ENCODE measurements around the gene ERI2.

The ERI2 gene

GRCh38 chr16:20755238-20755637 lies 51.0 kb downstream of the ERI2 start:
- H3K4me3 ChIP-seq (ENCODE audit: low read length), result no peak overlapping the region
- DNase-seq (ENCODE audit: low read depth), result no peak
- TF ChIP-seq CTCF (conservative IDR thresholded peaks at IDR 0.05; ENCODE audit: low read depth, low read length), result no peak

GRCh38 chr16:20753727-20754126 lies 52.5 kb downstream of the ERI2 start:
- TF ChIP-seq CTCF (conservative IDR thresholded peaks at IDR 0.05; ENCODE audit: low read depth, low read length), result no peak
- H3K4me3 ChIP-seq (ENCODE audit: low read length), result no peak overlapping the region
- DNase-seq (ENCODE audit: low read depth), result no peak

- no peak overlapping the region for H3K4me3 ChIP-seq (ENCODE audit: low read length)
- DNase-seq (ENCODE audit: low read depth), result no peak
- no peak for TF ChIP-seq CTCF (conservative IDR thresholded peaks at IDR 0.05; ENCODE audit: low read depth, low read length)
These were observed 55.7 kb downstream of the ERI2 start for GRCh38 chr16:20750558-20750957.

- DNase-seq (ENCODE audit: low read depth), result no peak
- no peak for TF ChIP-seq CTCF (conservative IDR thresholded peaks at IDR 0.05; ENCODE audit: low read depth, low read length)
- no peak overlapping the region for H3K4me3 ChIP-seq (ENCODE audit: low read length)
These were observed 56.8 kb downstream of the ERI2 start for GRCh38 chr16:20749474-20749873.

- no peak for TF ChIP-seq CTCF (conservative IDR thresholded peaks at IDR 0.05; ENCODE audit: low read depth, low read length)
- H3K4me3 ChIP-seq (ENCODE audit: low read length), result no peak overlapping the region
- no peak for DNase-seq (ENCODE audit: low read depth)
These were observed 59.0 kb downstream of the ERI2 start for GRCh38 chr16:20747030-20747816.

GRCh38 chr16:20746461-20746860 lies 59.8 kb downstream of the ERI2 start:
- H3K4me3 ChIP-seq (ENCODE audit: low read length), result no peak overlapping the region
- no peak for TF ChIP-seq CTCF (conservative IDR thresholded peaks at IDR 0.05; ENCODE audit: low read depth, low read length)
- DNase-seq (ENCODE audit: low read depth), result no peak

Measured in retinal pigment epithelial cell (primary cell).